Vagina (tissue), 2 donors: ENCODE data around the gene TAS1R3. TPM values are rescaled to one million over a fixed set of nuclear protein-coding genes. Genes with fewer than 3 reads are reported as not detected.
A peak's percentile ranks its signal among the peaks of the same experiment; 100 is the strongest.

ENCODE experiments used
- DNase-seq, 2 donors: peaks; one replicate each; pipeline ENCODE4 v3.0.0-alpha.2; 2017; ENCODE audit errors: extremely low spot score in 2 of 2
- H3K27ac ChIP-seq: fragments of 200-600 bp; sonication (generic); one replicate; pipeline ENCODE4 v1.5.1; 2019
- H3K27me3 ChIP-seq: fragments of 200-600 bp; sonication (generic); one replicate; pipeline ENCODE4 v1.5.1; 2019
- H3K36me3 ChIP-seq, 2 donors: fragments of 200-600 bp; sonication (generic); one replicate each; pipeline ENCODE4 v1.5.1; 2017 to 2019
- H3K4me1 ChIP-seq: fragments of 200-600 bp; sonication (generic); one replicate; pipeline ENCODE4 v1.5.1; 2019
- H3K4me3 ChIP-seq, 2 donors: fragments of 200-600 bp; sonication (generic); 1 replicate in 1 of 2; 2 replicates in 1 of 2; pipeline ENCODE4 v1.5.1; 2016 to 2019
- H3K9me3 ChIP-seq: fragments of 200-600 bp; sonication (generic); one replicate; pipeline ENCODE4 v1.5.1; 2019
- CTCF ChIP-seq, 3 experiments: fragments of 450-650 bp in 2 of 3; fragments of 200-600 bp in 1 of 3; sonication (generic) in 1 of 3; IDR thresholded peaks; one replicate each; pipeline ENCODE4 v1.5.1; 2017 to 2019; ENCODE audit warnings: antibody characterized with exemption in 3 of 3, mild to moderate bottlenecking in 2 of 3, moderate library complexity in 2 of 3
- POLR2A ChIP-seq, 2 donors: fragments of 450-650 bp; IDR thresholded peaks; one replicate each; pipeline ENCODE4 v1.6.1; 2017; ENCODE audit warnings: antibody characterized with exemption in 2 of 2, mild to moderate bottlenecking in 2 of 2, moderate library complexity in 2 of 2
- POLR2AphosphoS5 ChIP-seq, 2 donors: sonication (generic); formaldehyde crosslinking; IDR thresholded peaks; one replicate each; pipeline ENCODE4 v1.9.0; 2017; ENCODE audit warnings: antibody characterized with exemption in 2 of 2, mild to moderate bottlenecking in 2 of 2, low read depth in 1 of 2; ENCODE audit not compliant: insufficient read depth in 1 of 2
- intact Hi-C: fragments of 100-400 bp; cut with DNase I; formaldehyde crosslinking; loops from one replicate; pipeline ENCODE4 v1.15.1; 2023
- total RNA-seq: library from RNA; depleted of rRNA; stranded (reverse); fragments of >200 nt; gene quantifications from one replicate; pipeline ENCODE4 v1.2.3, GENCODE V29; 2016

Gene TAS1R3
- total RNA-seq, 1 donor from 2014 or later: 0.74 TPM

GRCh38 chr1:1310109-1310385 is 21.0 kb upstream of the TAS1R3 start:
- no peak for TF ChIP-seq POLR2AphosphoS5 (IDR thresholded peaks at IDR 0.05; ENCODE audit: insufficient read depth in 1 of 2, low read depth in 1 of 2)
- no peak for TF ChIP-seq POLR2A (IDR thresholded peaks at IDR 0.05)
- TF ChIP-seq CTCF (IDR thresholded peaks at IDR 0.05): no peak
- H3K27ac ChIP-seq: peak overlapping the region; percentile 93
- H3K4me1 ChIP-seq: peaks cover 43% of the 10 kb centered on the region
- DNase-seq: no peak
- intact Hi-C loops: no loop called here
- H3K4me3 ChIP-seq: peak overlapping the region in 1 of 2 donors; percentile 97
- no peaks in the 10 kb centered on the region for H3K27me3 ChIP-seq
- H3K9me3 ChIP-seq: no peaks in the 10 kb centered on the region
- peaks cover 0 to 41% of the 10 kb centered on the region in 2 donors for H3K36me3 ChIP-seq

- Histone ChIP-seq H3K27me3 (no peaks in the 10 kb centered on the region), H3K4me3 (peak overlapping the region in 1 of 2 donors; percentile 97), H3K9me3 (no peaks in the 10 kb centered on the region), H3K36me3 (peaks cover 0 to 42% of the 10 kb centered on the region in 2 donors), H3K4me1 (peaks cover 38% of the 10 kb centered on the region), H3K27ac (peak overlapping the region; percentile 93)
- TF ChIP-seq POLR2A (IDR thresholded peaks at IDR 0.05): no peak
- TF ChIP-seq CTCF (IDR thresholded peaks at IDR 0.05): no peak
- TF ChIP-seq POLR2AphosphoS5 (IDR thresholded peaks at IDR 0.05; ENCODE audit: insufficient read depth in 1 of 2, low read depth in 1 of 2): no peak
- intact Hi-C loops: no loop called here
- DNase-seq: no peak
Observed at GRCh38 chr1:1310476-1311053, 20.5 kb upstream of the TAS1R3 start.

GRCh38 chr1:1311107-1312104 is 19.7 kb upstream of the TAS1R3 start:
- peak overlapping the region; percentile 20 for H3K27ac ChIP-seq
- H3K9me3 ChIP-seq: no peaks in the 10 kb centered on the region
- peaks cover 29% of the 10 kb centered on the region for H3K4me1 ChIP-seq
- TF ChIP-seq POLR2A (IDR thresholded peaks at IDR 0.05) (no peak), CTCF (IDR thresholded peaks at IDR 0.05) (no peak), POLR2AphosphoS5 (IDR thresholded peaks at IDR 0.05; ENCODE audit: insufficient read depth in 1 of 2, low read depth in 1 of 2) (no peak)
- intact Hi-C loops: no loop called here
- no peak overlapping the region for H3K4me3 ChIP-seq
- no peak for DNase-seq
- H3K27me3 ChIP-seq: no peaks in the 10 kb centered on the region
- peaks cover 0 to 42% of the 10 kb centered on the region in 2 donors for H3K36me3 ChIP-seq

- Histone ChIP-seq H3K27me3 (no peaks in the 10 kb centered on the region), H3K4me3 (no peak overlapping the region), H3K9me3 (no peaks in the 10 kb centered on the region), H3K36me3 (peaks cover 0 to 42% of the 10 kb centered on the region in 2 donors), H3K4me1 (peaks cover 25% of the 10 kb centered on the region), H3K27ac (no peak overlapping the region)
- TF ChIP-seq POLR2A (IDR thresholded peaks at IDR 0.05) (no peak), POLR2AphosphoS5 (IDR thresholded peaks at IDR 0.05; ENCODE audit: insufficient read depth in 1 of 2, low read depth in 1 of 2) (peak in 1 of 2 donors; percentile 12), CTCF (IDR thresholded peaks at IDR 0.05) (no peak)
- no peak for DNase-seq
- intact Hi-C loops: no loop called here
Observed at GRCh38 chr1:1312450-1313314, 18.4 kb upstream of the TAS1R3 start.
